ENCODE results near the gene ILK. TPM values are rescaled to one million over a fixed set of nuclear protein-coding genes. Genes with fewer than 3 reads are reported as not detected.

The ILK gene
- total RNA-seq, 1 experiment from 2014 or later: 69.7 TPM

GRCh38 chr11:6559369-6559768 lies 44.2 kb upstream of the ILK start:
- H3K4me2 ChIP-seq: no peak overlapping the region
- TF ChIP-seq CTCF (conservative IDR thresholded peaks at IDR 0.05) (no peak), EZH2 (IDR thresholded peaks at IDR 0.05; ENCODE audit: low read depth) (no peak)
- no peak overlapping the region for H3K27ac ChIP-seq
- H3K9me3 ChIP-seq (ENCODE audit: insufficient read depth, low read depth): no peaks in the 10 kb centered on the region
- no peaks in the 10 kb centered on the region for H3K79me2 ChIP-seq (ENCODE audit: low read depth)
- no peaks in the 10 kb centered on the region for H3K36me3 ChIP-seq (ENCODE audit: low read depth)
- no peak overlapping the region for H3K4me3 ChIP-seq
- no peaks in the 10 kb centered on the region for H3K9me2 ChIP-seq (ENCODE audit: insufficient read depth)
- ChIA-PET POLR2A (ENCODE audit: unreplicated experiment) (no interaction called here), CTCF (no interaction called here)
- BruUV-seq (replicated peaks): no TSS peak
- no peaks in the 10 kb centered on the region for H3K27me3 ChIP-seq (ENCODE audit: insufficient read depth, low read depth)
- no peak overlapping the region for H2AFZ ChIP-seq
- H3K4me1 ChIP-seq (replicated peaks; ENCODE audit: insufficient read depth): no peaks in the 10 kb centered on the region
- H4K20me1 ChIP-seq (ENCODE audit: insufficient read depth): no peaks in the 10 kb centered on the region
- intact Hi-C loops (cut with micrococcal nuclease; ENCODE audit: unreplicated experiment): no loop called here
- DNase-seq: no peak
- H3F3A ChIP-seq (ENCODE audit: insufficient read depth, low read depth): no peaks in the 10 kb centered on the region

- no peak for DNase-seq
- ChIA-PET POLR2A (ENCODE audit: unreplicated experiment) (no interaction called here), CTCF (no interaction called here)
- no peak overlapping the region for H3K4me3 ChIP-seq
- no peaks in the 10 kb centered on the region for H3K4me1 ChIP-seq (replicated peaks; ENCODE audit: insufficient read depth)
- no peaks in the 10 kb centered on the region for H3K79me2 ChIP-seq (ENCODE audit: low read depth)
- H3K36me3 ChIP-seq (ENCODE audit: low read depth): no peaks in the 10 kb centered on the region
- no peak overlapping the region for H2AFZ ChIP-seq
- H4K20me1 ChIP-seq (ENCODE audit: insufficient read depth): no peaks in the 10 kb centered on the region
- H3K27ac ChIP-seq: no peak overlapping the region
- H3K9me3 ChIP-seq (ENCODE audit: insufficient read depth, low read depth): no peaks in the 10 kb centered on the region
- no peaks in the 10 kb centered on the region for H3K9me2 ChIP-seq (ENCODE audit: insufficient read depth)
- H3K27me3 ChIP-seq (ENCODE audit: insufficient read depth, low read depth): no peaks in the 10 kb centered on the region
- H3F3A ChIP-seq (ENCODE audit: insufficient read depth, low read depth): no peaks in the 10 kb centered on the region
- intact Hi-C loops (cut with micrococcal nuclease; ENCODE audit: unreplicated experiment): no loop called here
- no peak for TF ChIP-seq CTCF (conservative IDR thresholded peaks at IDR 0.05)
- no peak for TF ChIP-seq EZH2 (IDR thresholded peaks at IDR 0.05; ENCODE audit: low read depth)
- BruUV-seq (replicated peaks): no TSS peak
- H3K4me2 ChIP-seq: no peak overlapping the region
Observed at GRCh38 chr11:6561288-6561687, 42.3 kb upstream of the ILK start.

- Histone ChIP-seq H4K20me1 (ENCODE audit: insufficient read depth) (no peaks in the 10 kb centered on the region), H3K79me2 (ENCODE audit: low read depth) (no peaks in the 10 kb centered on the region), H3K4me1 (replicated peaks; ENCODE audit: insufficient read depth) (no peaks in the 10 kb centered on the region), H3F3A (ENCODE audit: insufficient read depth, low read depth) (no peaks in the 10 kb centered on the region), H3K4me2 (no peak overlapping the region), H3K4me3 (no peak overlapping the region), H3K36me3 (ENCODE audit: low read depth) (no peaks in the 10 kb centered on the region), H3K9me3 (ENCODE audit: insufficient read depth, low read depth) (no peaks in the 10 kb centered on the region), H3K27me3 (ENCODE audit: insufficient read depth, low read depth) (no peaks in the 10 kb centered on the region), H2AFZ (no peak overlapping the region), H3K9me2 (ENCODE audit: insufficient read depth) (no peaks in the 10 kb centered on the region), H3K27ac (no peak overlapping the region)
- ChIA-PET POLR2A (ENCODE audit: unreplicated experiment) (no interaction called here), CTCF (no interaction called here)
- no peak for DNase-seq
- no TSS peak for BruUV-seq (replicated peaks)
- TF ChIP-seq CTCF (conservative IDR thresholded peaks at IDR 0.05) (no peak), EZH2 (IDR thresholded peaks at IDR 0.05; ENCODE audit: low read depth) (no peak)
- intact Hi-C loops (cut with micrococcal nuclease; ENCODE audit: unreplicated experiment): no loop called here
Observed at GRCh38 chr11:6563121-6563619, 40.4 kb upstream of the ILK start.

Data from PC-9 (cell line).